Measurements from ENCODE around the gene TNFRSF6B. TPM values are rescaled to one million over a fixed set of nuclear protein-coding genes. Genes with fewer than 3 reads are reported as not detected.

The TNFRSF6B gene
- total and polyA plus RNA-seq, 8 donors, result 0.31 to 31.0 (median 2.1) TPM

DNA sequence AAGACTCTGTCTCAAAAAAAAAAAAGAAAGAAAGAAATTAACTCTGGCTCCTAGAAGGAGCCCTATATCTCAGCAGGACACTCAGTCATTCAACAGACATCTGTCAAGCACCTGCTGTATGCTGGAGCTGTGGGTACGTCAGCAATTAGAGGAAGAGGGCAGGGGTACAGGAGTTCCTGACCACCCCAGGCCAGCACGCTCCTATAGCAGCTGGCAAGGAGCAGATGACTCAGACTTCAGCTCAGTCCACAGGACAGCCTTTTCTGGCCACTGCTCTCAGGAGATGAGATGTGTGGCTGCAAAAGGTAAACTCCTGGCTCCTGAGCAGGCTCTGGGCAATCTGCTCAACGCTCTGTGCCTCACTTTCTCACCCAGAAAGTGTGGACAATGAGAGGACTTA is 40.0 kb upstream of the TNFRSF6B start:
- WGBS, 2 donors, result 84 to 92% methylated on average over 3 of the region's 3 CpGs

DNA sequence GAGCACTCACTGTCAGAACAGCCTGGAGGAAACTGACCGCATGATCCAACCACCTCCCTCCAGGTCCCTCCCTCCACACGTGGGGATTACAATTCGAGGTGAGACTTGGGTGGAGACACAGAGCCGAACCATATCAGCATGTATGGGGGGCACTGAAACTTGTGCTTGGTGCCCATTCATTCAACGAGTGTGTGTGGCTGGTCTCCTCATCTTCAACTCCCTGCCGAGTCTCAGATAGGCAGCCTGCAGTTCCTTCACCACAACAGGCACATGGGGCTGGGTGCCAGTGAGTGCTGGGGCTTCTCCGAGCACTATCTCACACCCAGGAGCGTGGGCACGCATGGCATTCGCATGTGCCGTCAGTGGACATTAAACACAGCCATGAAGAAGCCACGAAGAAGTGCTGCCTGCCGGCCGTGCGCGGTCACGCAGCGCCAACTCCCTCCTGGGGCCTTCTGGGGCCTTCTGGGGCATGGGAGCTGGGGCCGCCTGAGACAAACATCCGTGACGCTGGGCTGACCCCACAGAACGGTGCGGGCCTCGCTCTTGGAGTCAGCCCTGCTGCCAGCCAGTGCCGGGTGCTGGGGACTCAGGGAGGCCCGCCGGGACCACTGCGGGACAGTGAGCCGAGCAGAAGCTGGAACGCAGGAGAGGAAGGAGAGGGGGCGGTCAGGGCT is 39.1 kb upstream of the TNFRSF6B start:
- Histone ChIP-seq H3K36me3 (peaks cover 0 to 3% (median 0%) of the 10 kb centered on the region in 3 donors), H3K27me3 (no peaks in the 10 kb centered on the region), H3K9me3 (no peaks in the 10 kb centered on the region), H3K4me3 (peak overlapping the region; percentile 59 to 76 (median 66)), H3K27ac (peak overlapping the region; percentile 58 to 77 (median 69)), H3K4me1 (peaks cover 3 to 14% (median 4%) of the 10 kb centered on the region in 3 donors)
- WGBS, 2 donors, result 46 to 54% methylated on average over 31 of the region's 31 CpGs
- peak in 2 of 6 donors; percentile 47 to 63 for DNase-seq
- TF ChIP-seq, protein P1, sequence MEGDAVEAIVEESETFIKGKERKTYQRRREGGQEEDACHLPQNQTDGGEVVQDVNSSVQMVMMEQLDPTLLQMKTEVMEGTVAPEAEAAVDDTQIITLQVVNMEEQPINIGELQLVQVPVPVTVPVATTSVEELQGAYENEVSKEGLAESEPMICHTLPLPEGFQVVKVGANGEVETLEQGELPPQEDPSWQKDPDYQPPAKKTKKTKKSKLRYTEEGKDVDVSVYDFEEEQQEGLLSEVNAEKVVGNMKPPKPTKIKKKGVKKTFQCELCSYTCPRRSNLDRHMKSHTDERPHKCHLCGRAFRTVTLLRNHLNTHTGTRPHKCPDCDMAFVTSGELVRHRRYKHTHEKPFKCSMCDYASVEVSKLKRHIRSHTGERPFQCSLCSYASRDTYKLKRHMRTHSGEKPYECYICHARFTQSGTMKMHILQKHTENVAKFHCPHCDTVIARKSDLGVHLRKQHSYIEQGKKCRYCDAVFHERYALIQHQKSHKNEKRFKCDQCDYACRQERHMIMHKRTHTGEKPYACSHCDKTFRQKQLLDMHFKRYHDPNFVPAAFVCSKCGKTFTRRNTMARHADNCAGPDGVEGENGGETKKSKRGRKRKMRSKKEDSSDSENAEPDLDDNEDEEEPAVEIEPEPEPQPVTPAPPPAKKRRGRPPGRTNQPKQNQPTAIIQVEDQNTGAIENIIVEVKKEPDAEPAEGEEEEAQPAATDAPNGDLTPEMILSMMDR (IDR thresholded peaks at IDR 0.05), result no peak
- no peak for FAIRE-seq
- intact Hi-C loops (cut with DNase I), result no loop called here
- ATAC-seq, result no peak

More for the DNA sequence above, 40.0 kb upstream of the TNFRSF6B start:
- Histone ChIP-seq H3K4me1 (peaks cover 3 to 20% (median 4%) of the 10 kb centered on the region in 3 donors), H3K9me3 (no peaks in the 10 kb centered on the region), H3K27me3 (no peaks in the 10 kb centered on the region), H3K27ac (no peak overlapping the region), H3K36me3 (peaks cover 0 to 3% (median 0%) of the 10 kb centered on the region in 3 donors), H3K4me3 (no peak overlapping the region)
- no peak for FAIRE-seq
- intact Hi-C loops (cut with DNase I), result no loop called here
- TF ChIP-seq, protein P1 (IDR thresholded peaks at IDR 0.05), result no peak
- DNase-seq, result no peak
- no peak for ATAC-seq

DNA sequence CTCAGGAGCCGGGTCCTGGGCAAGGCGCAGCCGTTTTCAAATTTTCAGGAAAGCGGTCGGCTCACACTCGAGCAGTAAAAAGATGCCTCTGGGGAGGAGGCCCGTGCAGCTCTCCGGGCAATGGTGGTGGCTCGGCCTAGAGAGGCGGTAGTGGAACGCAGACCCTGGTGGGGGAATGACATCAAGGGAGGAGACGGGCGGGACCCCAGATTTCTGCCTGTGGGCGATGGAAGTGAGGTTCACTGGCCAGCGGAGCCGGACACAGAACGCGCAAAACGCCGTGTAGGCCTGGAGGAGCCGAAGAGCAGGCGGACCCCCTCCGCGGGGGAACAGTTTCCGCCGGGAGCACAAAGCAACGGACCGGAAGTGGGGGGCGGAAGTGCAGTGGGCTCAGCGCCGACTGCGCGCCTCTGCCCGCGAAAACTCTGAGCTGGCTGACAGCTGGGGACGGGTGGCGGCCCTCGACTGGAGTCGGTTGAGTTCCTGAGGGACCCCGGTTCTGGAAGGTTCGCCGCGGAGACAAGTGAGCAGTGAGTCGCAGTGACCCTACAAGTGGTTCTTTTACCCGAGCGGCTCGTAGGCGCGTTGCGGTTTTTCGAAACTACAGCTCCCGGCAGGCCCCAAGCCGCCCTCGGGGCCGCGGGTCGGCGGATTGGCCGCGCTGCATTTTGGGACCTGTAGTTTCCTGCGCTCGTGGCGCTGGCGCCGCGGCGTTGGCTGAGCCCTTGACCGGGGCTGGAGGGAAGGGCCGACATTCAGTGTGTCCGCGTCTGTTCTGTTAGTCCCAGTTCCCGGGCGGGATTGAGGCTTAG is 38.3 kb upstream of the TNFRSF6B start, which contains the start of gene RTEL1:
TSS of gene RTEL1 (plus strand) at position 376 of the 812 bp plus-strand sequence. CDS start 1,091 bp downstream, outside the sequence.
- ATAC-seq, result peak; percentile 94 to 96 (median 94)
- Histone ChIP-seq H3K27ac (peak within 1 kb of the TSS; percentile 58 to 77 (median 69)), H3K27me3 (no peaks in the 10 kb centered on the region), H3K9me3 (no peaks in the 10 kb centered on the region), H3K4me3 (peak within 1 kb of the TSS; percentile 59 to 76 (median 66)), H3K4me1 (peaks cover 3 to 14% (median 4%) of the 10 kb centered on the region in 3 donors), H3K36me3 (peaks cover 0 to 3% (median 0%) of the 10 kb centered on the region in 3 donors)
- FAIRE-seq, result no peak
- DNase-seq, result peak; percentile 87 to 94 (median 90)
- intact Hi-C loops (cut with DNase I), result no loop called here
- TF ChIP-seq, protein P1 (IDR thresholded peaks at IDR 0.05), result no peak
- 2% methylated on average over 71 to 73 of the region's 73 CpGs for WGBS, 2 donors

- intact Hi-C loops (cut with DNase I), result no loop called here
- Histone ChIP-seq H3K4me3 (peak overlapping the region; percentile 59 to 76 (median 66)), H3K27me3 (no peaks in the 10 kb centered on the region), H3K4me1 (peaks cover 3 to 14% (median 4%) of the 10 kb centered on the region in 3 donors), H3K9me3 (no peaks in the 10 kb centered on the region), H3K27ac (peak overlapping the region; percentile 58 to 77 (median 69)), H3K36me3 (peaks cover 0 to 3% (median 0%) of the 10 kb centered on the region in 3 donors)
- DNase-seq, result peak in 1 of 6 donors; percentile 71
- TF ChIP-seq, protein P1 (IDR thresholded peaks at IDR 0.05), result no peak
- no peak for FAIRE-seq
- WGBS, 2 donors, result 2 to 4% methylated on average over 25 of the region's 25 CpGs
- peak; percentile 3 to 40 (median 9) for ATAC-seq
Observed at GRCh38 chr20:63658749-63659187, 37.7 kb upstream of the TNFRSF6B start.

Measured in pancreas (tissue), 10 donors.